H1 (cell line): ENCODE measurements around the gene GALNT2. TPM values are rescaled to one million over a fixed set of nuclear protein-coding genes. Genes with fewer than 3 reads are reported as not detected.

Experiments
- CTCF ChIA-PET: fragments of 300-600 bp; sonication (Branson Sonifier 250); formaldehyde crosslinking; loops from one replicate; lab custom pipeline; 2021; ENCODE audit not compliant: partially characterized antibody; lab: Charles Lee
- POLR2A ChIA-PET: fragments of 300-600 bp; sonication (Branson Sonifier 250); formaldehyde crosslinking; loops from one replicate; lab custom pipeline; 2021; ENCODE audit warnings: inconsistent platforms; ENCODE audit not compliant: partially characterized antibody; lab: Charles Lee
- DNase-seq, 2 experiments: peaks; one replicate each; pipeline versions ENCODE4 v3.0.0 to v3.0.0-alpha.2; 2010 to 2022; ENCODE audit warnings: low spot score in 2 of 2, low read depth in 1 of 2, mixed read lengths in 1 of 2
- FAIRE-seq: peaks from 2 replicates; lab custom pipeline; 2011; peaks lifted over from hg19 to GRCh38; lab: Jason Lieb, UNC
- H2AFZ ChIP-seq: 2 replicates; pipeline ENCODE4 v1.8.1; 2012; ENCODE audit warnings: low read length, inconsistent platforms
- H2AK5ac ChIP-seq: 2 replicates; pipeline ENCODE4 v1.6.1; 2013; ENCODE audit warnings: low read depth, low read length
- H2BK120ac ChIP-seq: replicated peaks from 2 replicates; pipeline ENCODE3; 2013; ENCODE audit warnings: low read depth, low read length, inconsistent platforms
- H2BK12ac ChIP-seq: 2 replicates; pipeline ENCODE4 v1.6.1; 2013; ENCODE audit warnings: low read depth, low read length
- H2BK15ac ChIP-seq: 2 replicates; pipeline ENCODE4 v1.6.1; 2013; ENCODE audit warnings: low read length
- H2BK20ac ChIP-seq: 2 replicates; pipeline ENCODE4 v1.6.1; 2013; ENCODE audit warnings: low read length
- H2BK5ac ChIP-seq: 2 replicates; pipeline ENCODE4 v1.6.1; 2013; ENCODE audit warnings: low read depth, low read length
- H3K14ac ChIP-seq: 2 replicates; pipeline ENCODE4 v1.6.1; 2013; ENCODE audit warnings: inconsistent platforms; ENCODE audit not compliant: insufficient read length
- H3K18ac ChIP-seq: 2 replicates; pipeline ENCODE4 v1.6.1; 2013; ENCODE audit warnings: low read length; ENCODE audit errors: extremely low read depth
- H3K23ac ChIP-seq: 2 replicates; pipeline ENCODE4 v1.6.1; 2013; ENCODE audit warnings: inconsistent platforms; ENCODE audit not compliant: insufficient read length
- H3K23me2 ChIP-seq: 2 replicates; pipeline ENCODE4 v1.6.1; 2013; ENCODE audit warnings: low read depth, low read length
- H3K27ac ChIP-seq: 2 replicates; pipeline ENCODE4 v1.6.1; 2011; ENCODE audit warnings: low read depth, low read length, inconsistent platforms
- H3K27me3 ChIP-seq, 4 experiments: replicated peaks in 1 of 4; 1 replicate in 1 of 4; 2 replicates in 3 of 4; pipeline versions ENCODE4 v1.6.1 to v1.8.1; 2011 to 2013; ENCODE audit warnings: low read length in 3 of 4, mild to moderate bottlenecking in 3 of 4, inconsistent platforms in 2 of 4, mixed read lengths in 2 of 4, moderate library complexity in 1 of 4; ENCODE audit not compliant: control insufficient read depth in 3 of 4, insufficient read depth in 3 of 4; ENCODE audit errors: extremely low read depth in 1 of 4
- H3K36me3 ChIP-seq, 4 experiments: 2 replicates each; pipeline versions ENCODE4 v1.6.1 to v1.8.1; 2011 to 2013; ENCODE audit warnings: mild to moderate bottlenecking in 4 of 4, low read length in 3 of 4, moderate library complexity in 2 of 4, control low read depth in 1 of 4, inconsistent platforms in 1 of 4; ENCODE audit not compliant: insufficient read depth in 4 of 4, control insufficient read depth in 2 of 4
- H3K4ac ChIP-seq: replicated peaks from 2 replicates; pipeline ENCODE3; 2013; ENCODE audit warnings: low read length, low read depth, mixed read lengths, inconsistent platforms; ENCODE audit not compliant: insufficient read length
- H3K4me1 ChIP-seq, 4 experiments: replicated peaks in 1 of 4; 1 replicate in 1 of 4; 2 replicates in 3 of 4; pipeline versions ENCODE4 v1.6.1 to v1.8.1; 2011 to 2013; ENCODE audit warnings: low read length in 3 of 4, inconsistent platforms in 2 of 4, mixed read lengths in 1 of 4; ENCODE audit not compliant: insufficient read depth in 4 of 4, control insufficient read depth in 3 of 4
- H3K4me2 ChIP-seq, 2 experiments: 2 replicates each; pipeline versions ENCODE4 v1.6.1 to v1.8.1; 2011 to 2013; ENCODE audit warnings: low read depth in 2 of 2, low read length in 2 of 2, control low read depth in 1 of 2, inconsistent platforms in 1 of 2, mild to moderate bottlenecking in 1 of 2; ENCODE audit not compliant: insufficient read depth in 1 of 2
- H3K4me3 ChIP-seq, 4 experiments: fragments of 200-600, 300-600 bp in 1 of 4; sonication (generic), shearing (Covaris generic), sonication (Bioruptor Twin) in 1 of 4; 2 replicates each; pipeline versions ENCODE4 v1.5.1 to v1.8.1; 2011 to 2016; ENCODE audit warnings: low read length in 4 of 4, low read depth in 3 of 4, control low read depth in 2 of 4, inconsistent platforms in 2 of 4, mild to moderate bottlenecking in 2 of 4, mixed read lengths in 1 of 4, moderate library complexity in 1 of 4; ENCODE audit not compliant: insufficient read depth in 2 of 4; ENCODE audit errors: extremely low read depth in 1 of 4
- H3K56ac ChIP-seq: replicated peaks from 2 replicates; pipeline ENCODE3; 2013; ENCODE audit warnings: low read depth, mild to moderate bottlenecking, mixed read lengths, low read length, inconsistent platforms; ENCODE audit not compliant: insufficient read length
- H3K79me1 ChIP-seq: 2 replicates; pipeline ENCODE4 v1.6.1; 2013; ENCODE audit warnings: low read depth, low read length, control low read depth
- H3K79me2 ChIP-seq, 2 experiments: 2 replicates each; pipeline versions ENCODE4 v1.6.1 to v1.8.1; 2012 to 2013; ENCODE audit warnings: low read length in 2 of 2, mild to moderate bottlenecking in 2 of 2, inconsistent platforms in 1 of 2; ENCODE audit not compliant: insufficient read depth in 2 of 2, control insufficient read depth in 1 of 2
- H3K9ac ChIP-seq, 4 experiments: replicated peaks in 1 of 4; 1 replicate in 1 of 4; 2 replicates in 3 of 4; pipeline versions ENCODE4 v1.6.1 to v1.8.1; 2011 to 2013; ENCODE audit warnings: low read depth in 3 of 4, low read length in 3 of 4, control low read depth in 2 of 4, mild to moderate bottlenecking in 2 of 4, moderate library complexity in 2 of 4, inconsistent platforms in 1 of 4; ENCODE audit errors: extremely low read depth in 1 of 4
- H3K9me3 ChIP-seq, 2 experiments: 2 replicates each; pipeline versions ENCODE4 v1.6.1 to v1.8.1; 2012 to 2013; ENCODE audit warnings: mild to moderate bottlenecking in 2 of 2, moderate library complexity in 2 of 2, control low read depth in 1 of 2, inconsistent platforms in 1 of 2, low read depth in 1 of 2, low read length in 1 of 2, mixed read lengths in 1 of 2; ENCODE audit not compliant: insufficient read depth in 2 of 2
- H4K20me1 ChIP-seq, 2 experiments: replicated peaks in 1 of 2; 2 replicates each; pipeline versions ENCODE3 to v1.8.1; 2011 to 2013; ENCODE audit warnings: inconsistent platforms in 2 of 2, low read length in 2 of 2, mild to moderate bottlenecking in 1 of 2; ENCODE audit not compliant: insufficient read depth in 2 of 2, control insufficient read depth in 1 of 2
- H4K5ac ChIP-seq: 2 replicates; pipeline ENCODE4 v1.6.1; 2013; ENCODE audit warnings: low read length, low read depth, mixed read lengths, inconsistent platforms; ENCODE audit not compliant: insufficient read length
- H4K8ac ChIP-seq: 2 replicates; pipeline ENCODE4 v1.8.0; 2013; ENCODE audit warnings: mild to moderate bottlenecking, moderate library complexity, low read length, inconsistent platforms; ENCODE audit not compliant: insufficient read depth; ENCODE audit errors: extremely low read depth
- H4K91ac ChIP-seq: replicated peaks from 2 replicates; pipeline ENCODE3; 2013; ENCODE audit warnings: low read length, mixed read lengths, inconsistent platforms; ENCODE audit not compliant: insufficient read length
- RNF2 ChIP-seq: fragments of 200-900, 300-1000 bp; sonication (generic); IDR thresholded peaks from 2 replicates; pipeline ENCODE4 v1.7.1; 2016; ENCODE audit warnings: borderline replicate concordance, low read depth, mild to moderate bottlenecking, antibody characterized with exemption, low read length; ENCODE audit not compliant: poor library complexity, severe bottlenecking; ENCODE audit errors: missing control alignments
- SIRT6 ChIP-seq: IDR thresholded peaks from one replicate; pipeline ENCODE4 v1.7.1; 2012; ENCODE audit warnings: low read length, inconsistent platforms
- TEAD4 ChIP-seq: IDR thresholded peaks from 2 replicates; pipeline ENCODE4 v1.6.1; 2012; ENCODE audit warnings: low read depth, low read length, inconsistent platforms, mixed read lengths
- WGBS, 2 experiments: shearing (Covaris generic) in 1 of 2; methylation state at CpG; one replicate each; pipeline versions ENCODE4 v1.1.6 to v1.1.7; 2013 to 2015; ENCODE audit warnings: low lambda C conversion rate in 2 of 2, mixed read lengths in 2 of 2, inconsistent platforms in 1 of 2, low coverage in 1 of 2, missing lambda C conversion rate in 1 of 2; ENCODE audit not compliant: insufficient replicate concordance in 2 of 2, insufficient coverage in 1 of 2, insufficient read length in 1 of 2; ENCODE audit errors: extremely low coverage in 1 of 2, missing lambda C conversion rate in 1 of 2; 5-methylcytosine and 5-hydroxymethylcytosine counted together
- polyA plus RNA-seq, 7 experiments: library from polyadenylated mRNA; depleted of rRNA in 3 of 7; stranded (reverse) in 5 of 7; unstranded in 2 of 7; fragments of >200 nt in 5 of 7; fragments of 200-250 nt in 2 of 7; gene quantifications; 1 replicate in 5 of 7; 2 replicates in 1 of 7; 4 replicates in 1 of 7; pipeline versions ENCODE4 v1.2.1 to v1.2.3, GENCODE V29; 2011 to 2013; ENCODE audit warnings: missing spikeins in 2 of 7, mixed read lengths in 2 of 7
- total RNA-seq: library from RNA; stranded (reverse); fragmentation: NEBNext Ultra II Directional; extraction: Animal tissue kit (Norgen Biotek cat#: 25700); gene quantifications from 2 replicates; pipeline ENCODE4 v1.2.1, GENCODE V29; 2021
- TF ChIP-seq, protein P1 (sequence below): IDR thresholded peaks from 2 replicates; pipeline ENCODE4 v1.6.1; 2011; ENCODE audit warnings: low read depth, mild to moderate bottlenecking, low read length; ENCODE audit not compliant: insufficient read depth

The GALNT2 gene
- total and polyA plus RNA-seq, 2 of the 8 experiments (the other 6 are each of a cell fraction or from before 2014, with no cell fraction given) = 34.5 to 75.3 TPM

DNA sequence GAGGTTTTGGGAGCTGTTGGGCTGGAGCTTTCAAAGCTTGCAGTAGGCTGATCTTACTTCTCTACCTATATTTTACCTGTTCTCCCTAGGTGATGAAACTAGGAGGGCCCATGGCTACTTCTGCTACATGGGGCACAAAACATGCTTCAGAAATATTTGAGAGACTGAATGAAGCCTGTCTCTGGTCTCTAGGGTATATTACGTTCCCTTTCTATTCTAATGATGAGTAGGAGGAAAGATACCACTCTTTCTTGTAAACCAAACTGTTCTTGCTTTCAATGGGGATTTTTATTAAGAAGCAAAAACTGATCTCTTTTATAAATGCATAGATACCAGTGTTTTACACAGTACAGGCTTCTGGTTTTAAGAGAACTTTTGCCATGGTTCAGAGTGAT, 103.1 kb downstream of the GALNT2 start:
- Histone ChIP-seq H2AFZ (no peak overlapping the region), H3K79me1 (no peaks in the 10 kb centered on the region; the same call in 1 of the 2 replicates), H2BK120ac (no peak overlapping the region), H3K23ac (no peak overlapping the region), H3K56ac (no peak overlapping the region), H3K4me1 (peaks cover 2 to 4% (median 3%) of the 10 kb centered on the region in 4 experiments; a peak in 6 of 7 replicates), H3K27ac (no peak overlapping the region), H3K79me2 (peaks cover 0 to 40% of the 10 kb centered on the region in 2 experiments; a peak in 3 of 4 replicates), H2BK12ac (no peak overlapping the region), H4K5ac (no peak overlapping the region), H2BK20ac (no peak overlapping the region), H2BK15ac (no peak overlapping the region), H3K4ac (no peak overlapping the region), H4K91ac (no peak overlapping the region), H3K23me2 (no peaks in the 10 kb centered on the region), H2AK5ac (no peak overlapping the region), H4K20me1 (peaks cover 0 to 1% of the 10 kb centered on the region in 2 experiments), H3K4me3 (no peak overlapping the region), H3K36me3 (no peaks in the 10 kb centered on the region), H4K8ac (no peak overlapping the region), H3K4me2 (no peak overlapping the region), H3K14ac (no peak overlapping the region), H3K27me3 (no peaks in the 10 kb centered on the region), H3K18ac (no peak overlapping the region), H2BK5ac (no peak overlapping the region), H3K9me3 (0 out of 4 replicates have a peak, but pooled peaks cover 3 to 5% of the 10 kb centered on the region in 2 experiments), H3K9ac (no peak overlapping the region)
- WGBS, 2 experiments = 88% methylated on average over 1 of the region's 1 CpG; no CpG with 5 or more reads in 1 of the 2 experiments
- FAIRE-seq (no peak), DNase-seq (no peak)
- no peak for TF ChIP-seq RNF2
- no peak for TF ChIP-seq SIRT6
- TF ChIP-seq, protein P1, sequence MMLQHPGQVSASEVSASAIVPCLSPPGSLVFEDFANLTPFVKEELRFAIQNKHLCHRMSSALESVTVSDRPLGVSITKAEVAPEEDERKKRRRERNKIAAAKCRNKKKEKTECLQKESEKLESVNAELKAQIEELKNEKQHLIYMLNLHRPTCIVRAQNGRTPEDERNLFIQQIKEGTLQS = no peak
- no peak for TF ChIP-seq TEAD4
- POLR2A ChIA-PET = no interaction called here
- CTCF ChIA-PET = interaction anchor here (1.0 kb wide), 2 partner anchors 13 to 50 kb away, joined by 3 read pairs; no protein-coding TSS in a partner anchor
